Liver (tissue), 3 donors: ENCODE data around the gene PAGE2B.

Experiments
- RAD21 ChIP-seq, 2 donors: IDR thresholded peaks; 2 replicates each; pipeline ENCODE4 v1.6.1; 2016; ENCODE audit warnings: antibody characterized with exemption in 2 of 2, mild to moderate bottlenecking in 2 of 2
- TF ChIP-seq, protein P1 (sequence below): fragments of 150-350 bp; IDR thresholded peaks from 2 replicates; pipeline ENCODE4 v1.5.1; 2017; ENCODE audit warnings: improper control_type of control experiment, low read depth, low read length; ENCODE audit not compliant: missing input control
- TF ChIP-seq, protein P2 (sequence below): IDR thresholded peaks from 2 replicates; pipeline ENCODE4 v1.6.1; 2016; ENCODE audit warnings: antibody characterized with exemption, mild to moderate bottlenecking
- donor health status: healthy.
- donor health status: healthy.

DNA sequence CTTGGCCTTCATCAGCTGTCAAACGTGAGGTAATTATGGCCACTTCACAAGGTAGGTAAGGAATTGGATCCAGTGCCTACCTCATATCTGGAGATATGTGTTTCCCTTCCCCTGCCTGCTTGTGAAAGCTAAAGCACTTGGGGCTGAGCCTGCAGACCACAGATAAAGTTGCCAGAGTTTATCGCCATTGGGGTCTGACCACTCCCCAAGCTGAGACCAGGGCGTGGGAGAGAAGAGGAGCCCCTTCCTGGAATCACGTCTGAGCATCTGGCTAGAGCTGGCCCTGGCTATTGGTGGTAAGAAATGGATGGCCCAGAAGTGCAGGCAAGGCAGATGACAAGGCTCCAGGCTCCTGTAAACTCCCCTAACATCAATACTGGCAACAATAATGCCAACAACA, 46.8 kb upstream of the PAGE2B start:
- TF ChIP-seq, protein P1, sequence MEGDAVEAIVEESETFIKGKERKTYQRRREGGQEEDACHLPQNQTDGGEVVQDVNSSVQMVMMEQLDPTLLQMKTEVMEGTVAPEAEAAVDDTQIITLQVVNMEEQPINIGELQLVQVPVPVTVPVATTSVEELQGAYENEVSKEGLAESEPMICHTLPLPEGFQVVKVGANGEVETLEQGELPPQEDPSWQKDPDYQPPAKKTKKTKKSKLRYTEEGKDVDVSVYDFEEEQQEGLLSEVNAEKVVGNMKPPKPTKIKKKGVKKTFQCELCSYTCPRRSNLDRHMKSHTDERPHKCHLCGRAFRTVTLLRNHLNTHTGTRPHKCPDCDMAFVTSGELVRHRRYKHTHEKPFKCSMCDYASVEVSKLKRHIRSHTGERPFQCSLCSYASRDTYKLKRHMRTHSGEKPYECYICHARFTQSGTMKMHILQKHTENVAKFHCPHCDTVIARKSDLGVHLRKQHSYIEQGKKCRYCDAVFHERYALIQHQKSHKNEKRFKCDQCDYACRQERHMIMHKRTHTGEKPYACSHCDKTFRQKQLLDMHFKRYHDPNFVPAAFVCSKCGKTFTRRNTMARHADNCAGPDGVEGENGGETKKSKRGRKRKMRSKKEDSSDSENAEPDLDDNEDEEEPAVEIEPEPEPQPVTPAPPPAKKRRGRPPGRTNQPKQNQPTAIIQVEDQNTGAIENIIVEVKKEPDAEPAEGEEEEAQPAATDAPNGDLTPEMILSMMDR = no peak
- TF ChIP-seq, protein P2, sequence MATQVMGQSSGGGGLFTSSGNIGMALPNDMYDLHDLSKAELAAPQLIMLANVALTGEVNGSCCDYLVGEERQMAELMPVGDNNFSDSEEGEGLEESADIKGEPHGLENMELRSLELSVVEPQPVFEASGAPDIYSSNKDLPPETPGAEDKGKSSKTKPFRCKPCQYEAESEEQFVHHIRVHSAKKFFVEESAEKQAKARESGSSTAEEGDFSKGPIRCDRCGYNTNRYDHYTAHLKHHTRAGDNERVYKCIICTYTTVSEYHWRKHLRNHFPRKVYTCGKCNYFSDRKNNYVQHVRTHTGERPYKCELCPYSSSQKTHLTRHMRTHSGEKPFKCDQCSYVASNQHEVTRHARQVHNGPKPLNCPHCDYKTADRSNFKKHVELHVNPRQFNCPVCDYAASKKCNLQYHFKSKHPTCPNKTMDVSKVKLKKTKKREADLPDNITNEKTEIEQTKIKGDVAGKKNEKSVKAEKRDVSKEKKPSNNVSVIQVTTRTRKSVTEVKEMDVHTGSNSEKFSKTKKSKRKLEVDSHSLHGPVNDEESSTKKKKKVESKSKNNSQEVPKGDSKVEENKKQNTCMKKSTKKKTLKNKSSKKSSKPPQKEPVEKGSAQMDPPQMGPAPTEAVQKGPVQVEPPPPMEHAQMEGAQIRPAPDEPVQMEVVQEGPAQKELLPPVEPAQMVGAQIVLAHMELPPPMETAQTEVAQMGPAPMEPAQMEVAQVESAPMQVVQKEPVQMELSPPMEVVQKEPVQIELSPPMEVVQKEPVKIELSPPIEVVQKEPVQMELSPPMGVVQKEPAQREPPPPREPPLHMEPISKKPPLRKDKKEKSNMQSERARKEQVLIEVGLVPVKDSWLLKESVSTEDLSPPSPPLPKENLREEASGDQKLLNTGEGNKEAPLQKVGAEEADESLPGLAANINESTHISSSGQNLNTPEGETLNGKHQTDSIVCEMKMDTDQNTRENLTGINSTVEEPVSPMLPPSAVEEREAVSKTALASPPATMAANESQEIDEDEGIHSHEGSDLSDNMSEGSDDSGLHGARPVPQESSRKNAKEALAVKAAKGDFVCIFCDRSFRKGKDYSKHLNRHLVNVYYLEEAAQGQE = no peak
- no peak for TF ChIP-seq RAD21 (IDR thresholded peaks at IDR 0.05)
